ENCODE results near the gene SCTR.

Gene SCTR

GRCh38 chr2:119523952-119524694 is at the start of gene SCTR:
TSS of gene SCTR (minus strand) at chr2:119524483. CDS start at chr2:119524226, 257 bp downstream.
- DNase-seq: no peak

- no peak for DNase-seq
Measured at GRCh38 chr2:119567292-119567691, 43.0 kb upstream of the SCTR start.

- no peak for DNase-seq
Measured at GRCh38 chr2:119565481-119565880, 41.2 kb upstream of the SCTR start.

- DNase-seq: no peak
Measured at GRCh38 chr2:119553687-119554344, 29.5 kb upstream of the SCTR start.

- DNase-seq: no peak
Measured at GRCh38 chr2:119552902-119553301, 28.6 kb upstream of the SCTR start.

- no peak for DNase-seq
Measured at GRCh38 chr2:119550856-119551255, 26.6 kb upstream of the SCTR start.

- DNase-seq: no peak
Measured at GRCh38 chr2:119550346-119550745, 26.1 kb upstream of the SCTR start.

GRCh38 chr2:119549241-119549640 is 25.0 kb upstream of the SCTR start:
- no peak for DNase-seq

GRCh38 chr2:119548516-119549120 is 24.3 kb upstream of the SCTR start:
- DNase-seq: no peak

GRCh38 chr2:119546447-119546767 is 22.1 kb upstream of the SCTR start:
- DNase-seq: no peak

GRCh38 chr2:119545754-119546446 is 21.6 kb upstream of the SCTR start:
- DNase-seq: no peak

- DNase-seq: no peak
Measured at GRCh38 chr2:119544939-119545475, 20.7 kb upstream of the SCTR start.

- peak; percentile 44 for DNase-seq
Measured at GRCh38 chr2:119544075-119544938, 20.0 kb upstream of the SCTR start, which contains the start of gene CFAP221. TSS of gene CFAP221 (plus strand) at chr2:119544449. CDS start at chr2:119546132, 1,683 bp downstream.

- no peak for DNase-seq
Measured at GRCh38 chr2:119541476-119541875, 17.2 kb upstream of the SCTR start.

- no peak for DNase-seq
Measured at GRCh38 chr2:119537792-119538191, 13.5 kb upstream of the SCTR start.

- no peak for DNase-seq
Measured at GRCh38 chr2:119536707-119537106, 12.4 kb upstream of the SCTR start.

GRCh38 chr2:119536211-119536610 is 11.9 kb upstream of the SCTR start:
- DNase-seq: no peak

GRCh38 chr2:119533560-119533959 is 9.3 kb upstream of the SCTR start:
- DNase-seq: no peak

- no peak for DNase-seq
Measured at GRCh38 chr2:119531292-119531691, 7.0 kb upstream of the SCTR start.

- no peak for DNase-seq
Measured at GRCh38 chr2:119527999-119528398, 3.7 kb upstream of the SCTR start.

- no peak for DNase-seq
Measured at GRCh38 chr2:119525614-119526013, 1.3 kb upstream of the SCTR start.

- no peak for DNase-seq
Measured at GRCh38 chr2:119523383-119523951, 816 bp downstream of the SCTR start.
